HG02623 (cell line): ENCODE results near the gene ADAM15.

Experiments used
- ATAC-seq: cut with Tn5 transposase; IDR thresholded peaks from one replicate; pipeline ENCODE4 v1.9.1; 2021; ENCODE audit warnings: moderate library complexity; ENCODE audit not compliant: unreplicated experiment

The ADAM15 gene

GRCh38 chr1:155012026-155012546 is 39.0 kb upstream of the ADAM15 start:
- ATAC-seq: no peak

GRCh38 chr1:155012776-155013602 is 38.1 kb upstream of the ADAM15 start:
- ATAC-seq: no peak

- no peak for ATAC-seq
Observed at GRCh38 chr1:155013632-155014031, 37.5 kb upstream of the ADAM15 start.

- no peak for ATAC-seq
Observed at GRCh38 chr1:155014709-155015508, 36.2 kb upstream of the ADAM15 start.

GRCh38 chr1:155015527-155016230 is 35.4 kb upstream of the ADAM15 start:
- no peak for ATAC-seq

GRCh38 chr1:155016231-155016831 is 34.8 kb upstream of the ADAM15 start:
- no peak for ATAC-seq

GRCh38 chr1:155017041-155017945 is 33.8 kb upstream of the ADAM15 start:
- peak; percentile 81 for ATAC-seq

- no peak for ATAC-seq
Observed at GRCh38 chr1:155017946-155018316, 33.2 kb upstream of the ADAM15 start.

- ATAC-seq: no peak
Observed at GRCh38 chr1:155018617-155019348, 32.3 kb upstream of the ADAM15 start.

- no peak for ATAC-seq
Observed at GRCh38 chr1:155019377-155020245, 31.5 kb upstream of the ADAM15 start.

- ATAC-seq: no peak
Observed at GRCh38 chr1:155022136-155022926, 28.8 kb upstream of the ADAM15 start.

GRCh38 chr1:155022927-155023236 is 28.2 kb upstream of the ADAM15 start:
- ATAC-seq: no peak

GRCh38 chr1:155023627-155024026 is 27.5 kb upstream of the ADAM15 start:
- no peak for ATAC-seq

GRCh38 chr1:155024315-155024714 is 26.8 kb upstream of the ADAM15 start:
- no peak for ATAC-seq

- ATAC-seq: no peak
Observed at GRCh38 chr1:155026154-155026553, 25.0 kb upstream of the ADAM15 start.

GRCh38 chr1:155026588-155026987 is 24.5 kb upstream of the ADAM15 start:
- no peak for ATAC-seq

- ATAC-seq: no peak
Observed at GRCh38 chr1:155029513-155030242, 21.4 kb upstream of the ADAM15 start.
